GM23338 (cell line): ENCODE data around the gene CAP1.

Experiments used
- CTCF ChIP-seq, 2 experiments: fragments of 200-600 bp in 1 of 2; sonication (generic) in 1 of 2; conservative IDR thresholded peaks; 2 replicates each; pipeline versions ENCODE4 v1.5.1 to v1.6.1; 2016 to 2017; ENCODE audit warnings: antibody characterized with exemption in 2 of 2, low read depth in 2 of 2, mild to moderate bottlenecking in 2 of 2, moderate library complexity in 1 of 2
- EZH2 ChIP-seq: fragments of 200-600 bp; sonication (generic); IDR thresholded peaks from one replicate; pipeline ENCODE4 v1.8.0; 2017; ENCODE audit warnings: antibody characterized with exemption, mild to moderate bottlenecking, low read depth; ENCODE audit not compliant: unreplicated experiment
- EZH2phosphoT487 ChIP-seq: fragments of 200-600 bp; sonication (generic); IDR thresholded peaks from one replicate; pipeline ENCODE4 v1.8.1; 2018; ENCODE audit warnings: antibody characterized with exemption; ENCODE audit not compliant: unreplicated experiment
- POLR2AphosphoS5 ChIP-seq: IDR thresholded peaks from 2 replicates; pipeline ENCODE4 v1.6.1; 2016; ENCODE audit warnings: antibody characterized with exemption, low read depth
- REST ChIP-seq: IDR thresholded peaks from one replicate; pipeline ENCODE4 v1.6.1; 2018; ENCODE audit warnings: antibody characterized with exemption; ENCODE audit not compliant: unreplicated experiment
- ZNF114 ChIP-seq: fragments of 250-450 bp; sonication (Bioruptor Pico); IDR thresholded peaks from 2 replicates; pipeline ENCODE4 v1.5.0; 2020; ENCODE audit warnings: mild to moderate bottlenecking, moderate library complexity

- TF ChIP-seq CTCF (conservative IDR thresholded peaks at IDR 0.05; ENCODE audit: low read depth in 2 of 2), result no peak
- TF ChIP-seq POLR2AphosphoS5, result no peak
- TF ChIP-seq EZH2, result no peak
- TF ChIP-seq EZH2phosphoT487, result no peak
- TF ChIP-seq ZNF114, result no peak
- TF ChIP-seq REST, result no peak
Observed at GRCh38 chr1:40042341-40042740, 1.8 kb downstream of the CAP1 start.
